Colonic mucosa (tissue), 4 donors: ENCODE results near the gene PCNX1. TPM values are rescaled to one million over a fixed set of nuclear protein-coding genes. Genes with fewer than 3 reads are reported as not detected.

Experiments used
- DNase-seq: peaks from one replicate; pipeline ENCODE4 v3.0.0-alpha.2; 2020
- H3K27ac ChIP-seq: fragments of 200-600 bp; one replicate; pipeline ENCODE4 v1.8.0; 2021
- H3K27me3 ChIP-seq: fragments of 200-600 bp; one replicate; pipeline ENCODE4 v1.8.0; 2021
- H3K36me3 ChIP-seq: fragments of 200-600 bp; one replicate; pipeline ENCODE4 v1.8.0; 2021
- H3K4me1 ChIP-seq: fragments of 200-600 bp; one replicate; pipeline ENCODE4 v1.8.0; 2021; ENCODE audit warnings: mild to moderate bottlenecking
- H3K4me3 ChIP-seq: fragments of 200-600 bp; one replicate; pipeline ENCODE4 v1.8.0; 2021
- H3K9ac ChIP-seq, 2 donors: one replicate each; pipeline ENCODE4 v1.7.0; 2013; ENCODE audit warnings: control low read depth in 2 of 2, low read depth in 2 of 2, low read length in 2 of 2
- H3K9me3 ChIP-seq: fragments of 200-600 bp; one replicate; pipeline ENCODE4 v1.8.0; 2021
- intact Hi-C: fragments of 100-400 bp; cut with DNase I; formaldehyde crosslinking; loops from one replicate; pipeline ENCODE4 v1.14.1; 2022
- total RNA-seq, 2 donors: library from RNA; stranded (reverse); fragmentation: NEBNext Ultra II Directional in 1 of 2; extraction: Animal tissue kit (Norgen Biotek cat#: 25700) in 1 of 2; gene quantifications; one replicate each; pipeline ENCODE4 v1.2.1, GENCODE V29; 2021
- TF ChIP-seq, protein P1 (sequence below): fragments of 200-600 bp; IDR thresholded peaks from one replicate; pipeline ENCODE4 v1.8.0; 2022; ENCODE audit warnings: antibody characterized with exemption, mild to moderate bottlenecking
- donor health status: healthy.
- donor health status: DM: no; HTN: no; CAD: no.
- donor health status: DM: no; HTN: no; CAD: no.

The PCNX1 gene
- total RNA-seq, 2 donors from 2014 or later = 18.1 to 26.7 TPM

DNA sequence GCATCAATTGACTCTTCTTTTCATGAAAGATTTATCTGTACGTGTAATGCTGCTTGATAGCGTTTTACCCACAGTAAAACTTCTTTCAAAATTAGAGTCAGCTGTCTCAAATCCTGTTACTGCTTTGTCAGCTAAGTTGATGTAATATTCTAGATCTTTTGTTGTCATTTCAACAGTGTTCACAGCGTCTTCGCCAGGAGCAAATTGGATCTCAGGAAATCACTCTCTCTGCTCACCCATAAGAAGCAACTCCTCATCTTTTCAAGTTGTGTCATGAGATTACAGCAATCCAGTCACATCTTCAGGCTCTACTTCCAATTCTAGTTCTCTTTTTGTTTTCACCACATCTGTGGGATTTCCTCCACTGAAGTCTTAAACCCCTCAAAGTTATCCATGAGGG, 9.5 kb downstream of the PCNX1 start:
- Histone ChIP-seq H3K4me3 (no peak overlapping the region), H3K4me1 (no peaks in the 10 kb centered on the region), H3K27ac (no peak overlapping the region), H3K36me3 (no peaks in the 10 kb centered on the region), H3K9ac (no peak overlapping the region), H3K9me3 (no peaks in the 10 kb centered on the region), H3K27me3 (no peaks in the 10 kb centered on the region)
- intact Hi-C loops = no loop called here
- TF ChIP-seq, protein P1, sequence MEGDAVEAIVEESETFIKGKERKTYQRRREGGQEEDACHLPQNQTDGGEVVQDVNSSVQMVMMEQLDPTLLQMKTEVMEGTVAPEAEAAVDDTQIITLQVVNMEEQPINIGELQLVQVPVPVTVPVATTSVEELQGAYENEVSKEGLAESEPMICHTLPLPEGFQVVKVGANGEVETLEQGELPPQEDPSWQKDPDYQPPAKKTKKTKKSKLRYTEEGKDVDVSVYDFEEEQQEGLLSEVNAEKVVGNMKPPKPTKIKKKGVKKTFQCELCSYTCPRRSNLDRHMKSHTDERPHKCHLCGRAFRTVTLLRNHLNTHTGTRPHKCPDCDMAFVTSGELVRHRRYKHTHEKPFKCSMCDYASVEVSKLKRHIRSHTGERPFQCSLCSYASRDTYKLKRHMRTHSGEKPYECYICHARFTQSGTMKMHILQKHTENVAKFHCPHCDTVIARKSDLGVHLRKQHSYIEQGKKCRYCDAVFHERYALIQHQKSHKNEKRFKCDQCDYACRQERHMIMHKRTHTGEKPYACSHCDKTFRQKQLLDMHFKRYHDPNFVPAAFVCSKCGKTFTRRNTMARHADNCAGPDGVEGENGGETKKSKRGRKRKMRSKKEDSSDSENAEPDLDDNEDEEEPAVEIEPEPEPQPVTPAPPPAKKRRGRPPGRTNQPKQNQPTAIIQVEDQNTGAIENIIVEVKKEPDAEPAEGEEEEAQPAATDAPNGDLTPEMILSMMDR = no peak
- no peak for DNase-seq

DNA sequence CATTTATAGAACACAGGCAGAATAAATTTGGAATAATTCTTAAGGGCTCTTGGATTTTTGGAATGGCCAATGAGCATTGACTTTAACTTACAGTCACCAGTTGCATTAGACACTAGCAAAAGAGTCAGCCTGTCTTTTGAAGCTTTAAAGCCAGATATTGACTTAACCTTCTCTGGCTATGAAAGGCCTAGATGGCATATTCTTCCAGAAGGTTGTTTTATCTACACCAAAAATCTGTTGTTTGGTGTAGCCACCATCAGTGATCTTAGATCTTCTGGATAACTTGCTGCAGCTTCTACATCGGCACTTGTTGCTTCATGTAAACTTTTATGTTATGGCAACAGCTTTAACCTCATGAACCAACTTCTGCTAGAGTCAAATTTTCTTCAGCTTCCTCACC, 10.4 kb downstream of the PCNX1 start:
- Histone ChIP-seq H3K27me3 (no peaks in the 10 kb centered on the region), H3K9ac (no peak overlapping the region), H3K36me3 (no peaks in the 10 kb centered on the region), H3K4me1 (no peaks in the 10 kb centered on the region), H3K9me3 (no peaks in the 10 kb centered on the region), H3K27ac (no peak overlapping the region), H3K4me3 (no peak overlapping the region)
- intact Hi-C loops = no loop called here
- DNase-seq = no peak
- TF ChIP-seq, protein P1 = no peak

GRCh38 chr14:70919774-70920173, 12.5 kb downstream of the PCNX1 start:
- no peaks in the 10 kb centered on the region for H3K36me3 ChIP-seq
- no peak for DNase-seq
- H3K9ac ChIP-seq = no peak overlapping the region
- no peaks in the 10 kb centered on the region for H3K9me3 ChIP-seq
- intact Hi-C loops = no loop called here
- H3K4me1 ChIP-seq = no peaks in the 10 kb centered on the region
- H3K27me3 ChIP-seq = no peaks in the 10 kb centered on the region
- no peak overlapping the region for H3K4me3 ChIP-seq
- no peak overlapping the region for H3K27ac ChIP-seq
- TF ChIP-seq, protein P1 = no peak

DNA sequence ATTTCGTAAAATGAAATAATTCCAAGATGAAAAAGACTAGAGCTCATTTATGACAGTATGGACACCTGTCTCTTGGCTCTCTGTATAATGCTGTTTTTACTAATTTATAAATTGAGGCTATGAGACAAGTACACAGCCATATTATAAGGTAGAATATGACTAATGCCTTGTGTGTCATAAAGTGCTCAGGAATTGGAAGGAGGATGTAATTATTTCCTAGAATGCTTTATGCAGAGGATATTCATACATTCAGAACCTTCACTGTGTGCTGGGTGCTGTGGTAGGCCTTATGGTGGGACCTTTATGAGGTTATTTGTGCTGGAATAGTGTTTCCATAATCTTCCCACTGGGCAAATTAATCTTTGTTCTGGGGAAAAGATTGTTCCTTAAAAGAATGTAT, 13.3 kb downstream of the PCNX1 start:
- Histone ChIP-seq H3K4me3 (no peak overlapping the region), H3K9ac (no peak overlapping the region), H3K4me1 (no peaks in the 10 kb centered on the region), H3K27me3 (no peaks in the 10 kb centered on the region), H3K36me3 (no peaks in the 10 kb centered on the region), H3K27ac (no peak overlapping the region), H3K9me3 (no peaks in the 10 kb centered on the region)
- intact Hi-C loops = no loop called here
- no peak for DNase-seq
- TF ChIP-seq, protein P1 = no peak

- no peak overlapping the region for H3K27ac ChIP-seq
- H3K27me3 ChIP-seq = no peaks in the 10 kb centered on the region
- no peaks in the 10 kb centered on the region for H3K4me1 ChIP-seq
- DNase-seq = no peak
- no peaks in the 10 kb centered on the region for H3K36me3 ChIP-seq
- TF ChIP-seq, protein P1 = no peak
- H3K9ac ChIP-seq = no peak overlapping the region
- no peaks in the 10 kb centered on the region for H3K9me3 ChIP-seq
- intact Hi-C loops = no loop called here
- H3K4me3 ChIP-seq = no peak overlapping the region
Measured at GRCh38 chr14:70921669-70922068, 14.4 kb downstream of the PCNX1 start.

- intact Hi-C loops = no loop called here
- Histone ChIP-seq H3K27ac (no peak overlapping the region), H3K9ac (no peak overlapping the region), H3K36me3 (no peaks in the 10 kb centered on the region), H3K9me3 (no peaks in the 10 kb centered on the region), H3K4me1 (peaks cover under 1% of the 10 kb centered on the region), H3K27me3 (no peaks in the 10 kb centered on the region), H3K4me3 (no peak overlapping the region)
- DNase-seq = no peak
- TF ChIP-seq, protein P1 = no peak
Measured at GRCh38 chr14:70924521-70924920, 17.3 kb downstream of the PCNX1 start.
